GM12878 (cell line): ENCODE measurements around the gene MAML3. TPM values are rescaled to one million over a fixed set of nuclear protein-coding genes. Genes with fewer than 3 reads are reported as not detected.

Experiments
- ATAC-seq: fragments of 200-7000 bp; cut with Tn5 transposase; 3 replicates; pipeline ENCODE4 v1.9.1; 2020; ENCODE audit warnings: mild to moderate bottlenecking, moderate library complexity
- BruUV-seq: library from RNA; stranded (reverse); fragments of 400-500 nt; replicated peaks from 2 replicates; lab custom pipeline; 2021; lab: Mats Ljungman, UMichigan
- CTCF ChIA-PET: fragments of 300-600 bp; sonication (Branson Sonifier 250); formaldehyde crosslinking; extraction: SDS; loops from one replicate; lab custom pipeline; 2021; ENCODE audit warnings: inconsistent platforms; lab: Yijun Ruan, JAX
- POLR2A ChIA-PET: fragments of 350-600 bp; formaldehyde crosslinking; extraction: SDS; loops from one replicate; lab custom pipeline; 2021; ENCODE audit warnings: inconsistent platforms; lab: Charles Lee
- RAD21 ChIA-PET: fragments of 300-600 bp; sonication (Branson Sonifier 250); formaldehyde crosslinking; loops from one replicate; lab custom pipeline; 2023; ENCODE audit warnings: antibody characterized with exemption; ENCODE audit not compliant: unreplicated experiment; lab: Charles Lee
- SMC1A ChIA-PET: fragments of 300-600 bp; sonication (Branson Sonifier 250); formaldehyde crosslinking; loops from one replicate; lab custom pipeline; 2023; ENCODE audit not compliant: unreplicated experiment, uncharacterized antibody; lab: Charles Lee
- DNase-seq: peaks from one replicate; pipeline ENCODE4 v3.0.0-alpha.2; 2011; ENCODE audit warnings: low read depth, low spot score
- FAIRE-seq: peaks from 3 replicates; lab custom pipeline; 2011; peaks lifted over from hg19 to GRCh38; lab: Jason Lieb, UNC
- H2AFZ ChIP-seq: 2 replicates; pipeline ENCODE4 v1.6.0; 2011; ENCODE audit warnings: low read depth, low read length, control low read depth; ENCODE audit not compliant: control insufficient read depth
- H3K27ac ChIP-seq: 2 replicates; pipeline ENCODE4 v1.5.1; 2011; ENCODE audit warnings: control low read depth; ENCODE audit not compliant: control insufficient read depth, insufficient read depth
- H3K27me3 ChIP-seq, 2 experiments: replicated peaks in 1 of 2; 2 replicates each; pipeline versions ENCODE4 v1.6.0 to v1.6.1; 2011; ENCODE audit warnings: low read length in 1 of 2; ENCODE audit not compliant: control insufficient read depth in 2 of 2, insufficient read depth in 2 of 2
- H3K36me3 ChIP-seq, 2 experiments: 2 replicates each; pipeline ENCODE4 v1.5.1; 2011; ENCODE audit warnings: low read length in 1 of 2; ENCODE audit not compliant: control insufficient read depth in 2 of 2, insufficient read depth in 2 of 2
- H3K4me1 ChIP-seq: 2 replicates; pipeline ENCODE4 v1.6.1; 2011; ENCODE audit warnings: mild to moderate bottlenecking, low read length, moderate library complexity, mixed read lengths; ENCODE audit not compliant: control insufficient read depth, insufficient read depth
- H3K4me2 ChIP-seq: 2 replicates; pipeline ENCODE4 v1.6.0; 2011; ENCODE audit warnings: control low read depth; ENCODE audit not compliant: control insufficient read depth, insufficient read depth
- H3K4me3 ChIP-seq: fragments of 200-600 bp; sonication (generic); 2 replicates; pipeline ENCODE4 v1.5.1; 2016
- H3K79me2 ChIP-seq: 2 replicates; pipeline ENCODE4 v1.6.0; 2011; ENCODE audit warnings: low read length; ENCODE audit not compliant: control insufficient read depth, insufficient read depth
- H3K9ac ChIP-seq: 2 replicates; pipeline ENCODE4 v1.8.0; 2011; ENCODE audit warnings: low read length, control low read depth, mixed read lengths; ENCODE audit not compliant: control insufficient read depth, insufficient read depth
- H3K9me3 ChIP-seq: replicated peaks from 3 replicates; pipeline ENCODE4 v1.5.1; 2011; ENCODE audit warnings: mild to moderate bottlenecking, low read length; ENCODE audit not compliant: control insufficient read depth, insufficient read depth
- H4K20me1 ChIP-seq: 2 replicates; pipeline ENCODE4 v1.6.0; 2011; ENCODE audit not compliant: control insufficient read depth, insufficient read depth
- DPF2 ChIP-seq: fragments of 450-650 bp; IDR thresholded peaks from 2 replicates; pipeline ENCODE4 v1.6.1; 2017; ENCODE audit warnings: mild to moderate bottlenecking
- ETV6 ChIP-seq, 2 experiments: fragments of 450-650 bp in 1 of 2; IDR thresholded peaks in 1 of 2; conservative IDR thresholded peaks in 1 of 2; 2 replicates each; pipeline ENCODE4 v1.6.1; 2014; ENCODE audit warnings: antibody characterized with exemption in 1 of 2, borderline replicate concordance in 1 of 2, low read depth in 1 of 2, mild to moderate bottlenecking in 1 of 2, moderate library complexity in 1 of 2
- IRF5 ChIP-seq: fragments of 450-650 bp; IDR thresholded peaks from 2 replicates; pipeline ENCODE4 v1.6.1; 2017; ENCODE audit warnings: borderline replicate concordance
- JUNB ChIP-seq: IDR thresholded peaks from 2 replicates; pipeline ENCODE4 v1.6.1; 2016; ENCODE audit warnings: antibody characterized with exemption, mild to moderate bottlenecking
- NFXL1 ChIP-seq: fragments of 450-650 bp; IDR thresholded peaks from 2 replicates; pipeline ENCODE4 v1.6.1; 2017; ENCODE audit warnings: antibody characterized with exemption, mild to moderate bottlenecking, borderline replicate concordance
- NR2C1 ChIP-seq: fragments of 450-650 bp; IDR thresholded peaks from 2 replicates; pipeline ENCODE4 v1.6.1; 2017; ENCODE audit warnings: antibody characterized with exemption, mild to moderate bottlenecking, moderate library complexity
- PBX3 ChIP-seq: IDR thresholded peaks from 2 replicates; pipeline ENCODE4 v1.6.1; 2011; ENCODE audit warnings: mild to moderate bottlenecking, low read depth, low read length, moderate library complexity; ENCODE audit not compliant: insufficient replicate concordance
- PKNOX1 ChIP-seq: fragments of 450-650 bp; IDR thresholded peaks from 2 replicates; pipeline ENCODE4 v1.6.1; 2016; ENCODE audit warnings: mild to moderate bottlenecking
- PML ChIP-seq: IDR thresholded peaks from 2 replicates; pipeline ENCODE4 v1.6.1; 2012; ENCODE audit warnings: low read length, inconsistent platforms
- POLR2AphosphoS5 ChIP-seq: IDR thresholded peaks from 2 replicates; pipeline ENCODE4 v1.6.1; 2011; ENCODE audit warnings: mild to moderate bottlenecking, low read length, inconsistent platforms
- RAD51 ChIP-seq: fragments of 450-650 bp; IDR thresholded peaks from 2 replicates; pipeline ENCODE4 v1.6.1; 2016; ENCODE audit warnings: moderate library complexity, mild to moderate bottlenecking, inconsistent platforms
- REST ChIP-seq: IDR thresholded peaks from 2 replicates; pipeline ENCODE4 v1.6.1; 2012; ENCODE audit warnings: mild to moderate bottlenecking, low read depth, low read length
- SREBF1 ChIP-seq: IDR thresholded peaks from 2 replicates; pipeline ENCODE4 v1.6.1; 2012; ENCODE audit warnings: mild to moderate bottlenecking, low read length
- STAT3 ChIP-seq: IDR thresholded peaks from 2 replicates; pipeline ENCODE4 v1.6.1; 2011; ENCODE audit warnings: low read depth, low read length, improper control_type of control experiment
- TCF12 ChIP-seq: IDR thresholded peaks from 2 replicates; pipeline ENCODE4 v1.6.1; 2011; ENCODE audit warnings: low read depth, mild to moderate bottlenecking, low read length
- YBX1 ChIP-seq: fragments of 450-650 bp; IDR thresholded peaks from 2 replicates; pipeline ENCODE4 v1.6.1; 2016; ENCODE audit warnings: antibody characterized with exemption
- ZNF207 ChIP-seq: fragments of 450-650 bp; IDR thresholded peaks from 2 replicates; pipeline ENCODE4 v1.6.1; 2014; ENCODE audit warnings: antibody characterized with exemption, mild to moderate bottlenecking, borderline replicate concordance
- ZSCAN29 ChIP-seq: fragments of 450-650 bp; IDR thresholded peaks from 2 replicates; pipeline ENCODE4 v1.6.1; 2017; ENCODE audit warnings: mild to moderate bottlenecking, moderate library complexity
- WGBS: methylation state at CpG from one replicate; pipeline ENCODE4 v1.1.6; 2016; ENCODE audit warnings: low lambda C conversion rate; ENCODE audit not compliant: insufficient replicate concordance, insufficient coverage; ENCODE audit errors: missing lambda C conversion rate; 5-methylcytosine and 5-hydroxymethylcytosine counted together
- in situ Hi-C: fragments of 300-500 bp; cut with MboI; formaldehyde crosslinking; loops from 9 replicates; pipeline ENCODE4 v1.14.3; 2018; ENCODE audit warnings: mixed read lengths
- intact Hi-C: fragments of 100-400 bp; cut with micrococcal nuclease; formaldehyde crosslinking; loops from one replicate; pipeline ENCODE4 v1.14.2; 2022; ENCODE audit not compliant: unreplicated experiment
- polyA plus RNA-seq, 11 experiments: library from polyadenylated mRNA; depleted of rRNA in 4 of 11; unstranded in 6 of 11; stranded (reverse) in 5 of 11; fragments of >200 nt; fragmentation: Nextera tagmentation in 4 of 11; fragmentation: Illumina TruSeq in 1 of 11; extraction: Ambion mirVana in 4 of 11; extraction: Trizol in 1 of 11; gene quantifications; 1 replicate in 1 of 11; 2 replicates in 10 of 11; pipeline versions ENCODE4 v1.2.1 to v1.2.3, GENCODE V29; 2011 to 2016; ENCODE audit warnings: inconsistent platforms in 2 of 11, missing spikeins in 2 of 11, low read depth in 1 of 11
- total RNA-seq, 4 experiments: library from RNA; depleted of rRNA in 3 of 4; stranded (reverse); fragments of >200 nt in 3 of 4; fragmentation: Illumina TruSeq in 1 of 4; extraction: Trizol in 1 of 4; gene quantifications; 2 replicates each; pipeline versions ENCODE4 v1.2.1 to v1.2.3, GENCODE V29; 2013 to 2021

MAML3 gene
- total and polyA plus RNA-seq, 10 of the 15 experiments (the other 5 are each of a cell fraction or from before 2014, with no cell fraction given) = under 0.01 to 0.53 (median 0.06) TPM; not detected in 2

- Histone ChIP-seq H3K27ac (no peak overlapping the region), H3K36me3 (no peaks in the 10 kb centered on the region), H3K9ac (no peak overlapping the region), H3K4me3 (no peak overlapping the region), H3K4me2 (no peak overlapping the region), H3K79me2 (no peaks in the 10 kb centered on the region), H3K4me1 (no peaks in the 10 kb centered on the region), H2AFZ (no peak overlapping the region), H4K20me1 (no peaks in the 10 kb centered on the region), H3K9me3 (no peaks in the 10 kb centered on the region; the same call in 2 of the 3 replicates), H3K27me3 (no peaks in the 10 kb centered on the region; a peak in 1 of 4 replicates)
- ChIA-PET SMC1A (interaction anchor here (0.6 to 0.8 kb wide), 3 partner anchors 8 to 473 kb away, joined by 3 read pairs; no protein-coding TSS in a partner anchor), RAD21 (no interaction called here), POLR2A (interaction anchor here (0.6 kb wide), 1 partner anchor 18 kb away, joined by 4 read pairs; no protein-coding TSS in a partner anchor), CTCF (no interaction called here)
- FAIRE-seq (no peak), DNase-seq (no peak), ATAC-seq (no peak)
- intact Hi-C loops (no loop called here), in situ Hi-C loops (no loop called here)
- 8% methylated on average over 8 of the region's 8 CpGs for WGBS
- no TSS peak for BruUV-seq
- no peak for TF ChIP-seq REST
- TF ChIP-seq RAD51 = no peak
- TF ChIP-seq JUNB = no peak
- no peak for TF ChIP-seq ETV6 (conservative IDR thresholded peaks at IDR 0.05 in 1 of 2, IDR thresholded peaks at IDR 0.05 in 1 of 2; ENCODE audit: borderline replicate concordance in 1 of 2, low read depth in 1 of 2)
- no peak for TF ChIP-seq SREBF1
- TF ChIP-seq PML = no peak
- TF ChIP-seq PKNOX1 = no peak
- no peak for TF ChIP-seq PBX3
- TF ChIP-seq YBX1 = no peak
- no peak for TF ChIP-seq DPF2
- no peak for TF ChIP-seq ZSCAN29
- TF ChIP-seq NR2C1 = no peak
- TF ChIP-seq IRF5 = no peak
- no peak for TF ChIP-seq POLR2AphosphoS5
- TF ChIP-seq NFXL1 = no peak
- no peak for TF ChIP-seq ZNF207
- no peak for TF ChIP-seq STAT3
- no peak for TF ChIP-seq TCF12
Measured at GRCh38 chr4:140163029-140163810, 9.2 kb upstream of the MAML3 start.
